Mucosa of descending colon (tissue), 3 donors: Measurements from ENCODE around the gene TCF7L2. TPM values are rescaled to one million over a fixed set of nuclear protein-coding genes. Genes with fewer than 3 reads are reported as not detected.

Source experiments
- ATAC-seq: fragments of 200-7000 bp; cut with Tn5 transposase; one replicate; pipeline ENCODE4 v1.9.1; 2020; ENCODE audit warnings: mild to moderate bottlenecking, moderate library complexity
- DNase-seq, 3 donors: peaks; one replicate each; pipeline ENCODE4 v3.0.0-alpha.2; 2020
- H3K36me3 ChIP-seq: fragments of 200-600 bp; one replicate; pipeline ENCODE4 v1.8.0; 2021; ENCODE audit warnings: low read depth, mild to moderate bottlenecking
- H3K4me1 ChIP-seq: fragments of 200-600 bp; one replicate; pipeline ENCODE4 v1.8.0; 2021; ENCODE audit warnings: low read depth, mild to moderate bottlenecking
- H3K4me3 ChIP-seq: fragments of 200-600 bp; one replicate; pipeline ENCODE4 v1.8.0; 2021; ENCODE audit warnings: mild to moderate bottlenecking
- H3K9me3 ChIP-seq: fragments of 200-600 bp; one replicate; pipeline ENCODE4 v1.8.0; 2021; ENCODE audit warnings: mild to moderate bottlenecking
- intact Hi-C, 2 donors: fragments of 100-400 bp; cut with DNase I in 1 of 2; cut with micrococcal nuclease in 1 of 2; formaldehyde crosslinking; loops; one replicate each; pipeline versions ENCODE4 v1.11.0 to v1.11.1; 2022; cut with DNase I, micrococcal nuclease
- total RNA-seq, 3 donors: library from RNA; stranded (reverse); fragmentation: NEBNext Ultra II Directional in 2 of 3; extraction: Animal tissue kit (Norgen Biotek cat#: 25700) in 2 of 3; gene quantifications; one replicate each; pipeline versions ENCODE4 v1.2.1 to v1.2.4, GENCODE V29; 2021 to 2023
- TF ChIP-seq, protein P1 (sequence below): fragments of 200-600 bp; IDR thresholded peaks from one replicate; pipeline ENCODE4 v1.8.0; 2022; ENCODE audit warnings: antibody characterized with exemption, mild to moderate bottlenecking
- donor health status: DM: no; HTN: no; CAD: no; lungs with moderate emphysema.
- donor health status: DM: no; HTN: no; CAD: no.
- donor health status: DM: no; HTN: yes; CAD: no.

The TCF7L2 gene
- total RNA-seq, 3 donors from 2014 or later, result 99.6 to 182 (median 102) TPM

DNA sequence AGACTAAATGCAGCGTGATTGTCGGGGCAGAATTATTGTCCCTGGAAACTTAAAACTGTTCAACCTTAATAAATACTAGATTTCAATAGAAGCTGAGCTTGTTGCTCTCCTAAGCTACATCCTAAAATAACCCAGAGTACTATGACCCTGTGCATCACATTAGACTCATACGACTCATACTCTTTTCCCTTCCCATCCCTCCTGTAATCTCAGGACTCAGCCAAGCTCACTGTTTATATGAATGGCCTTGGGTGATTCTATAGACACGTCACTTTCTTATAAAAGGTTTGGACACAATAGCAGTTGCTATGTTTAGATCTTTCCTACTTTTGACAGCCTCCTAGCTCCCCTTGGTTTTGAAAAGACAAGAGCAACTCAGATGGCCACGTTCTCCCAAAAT is 17.2 kb downstream of the TCF7L2 start:
- intact Hi-C loops, result no loop called here
- Histone ChIP-seq H3K9me3 (no peaks in the 10 kb centered on the region), H3K4me3 (no peak overlapping the region), H3K36me3 (no peaks in the 10 kb centered on the region), H3K4me1 (peaks cover 10% of the 10 kb centered on the region)
- TF ChIP-seq, protein P1, sequence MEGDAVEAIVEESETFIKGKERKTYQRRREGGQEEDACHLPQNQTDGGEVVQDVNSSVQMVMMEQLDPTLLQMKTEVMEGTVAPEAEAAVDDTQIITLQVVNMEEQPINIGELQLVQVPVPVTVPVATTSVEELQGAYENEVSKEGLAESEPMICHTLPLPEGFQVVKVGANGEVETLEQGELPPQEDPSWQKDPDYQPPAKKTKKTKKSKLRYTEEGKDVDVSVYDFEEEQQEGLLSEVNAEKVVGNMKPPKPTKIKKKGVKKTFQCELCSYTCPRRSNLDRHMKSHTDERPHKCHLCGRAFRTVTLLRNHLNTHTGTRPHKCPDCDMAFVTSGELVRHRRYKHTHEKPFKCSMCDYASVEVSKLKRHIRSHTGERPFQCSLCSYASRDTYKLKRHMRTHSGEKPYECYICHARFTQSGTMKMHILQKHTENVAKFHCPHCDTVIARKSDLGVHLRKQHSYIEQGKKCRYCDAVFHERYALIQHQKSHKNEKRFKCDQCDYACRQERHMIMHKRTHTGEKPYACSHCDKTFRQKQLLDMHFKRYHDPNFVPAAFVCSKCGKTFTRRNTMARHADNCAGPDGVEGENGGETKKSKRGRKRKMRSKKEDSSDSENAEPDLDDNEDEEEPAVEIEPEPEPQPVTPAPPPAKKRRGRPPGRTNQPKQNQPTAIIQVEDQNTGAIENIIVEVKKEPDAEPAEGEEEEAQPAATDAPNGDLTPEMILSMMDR, result no peak
- ATAC-seq (peak; percentile 43), DNase-seq (no peak)

DNA sequence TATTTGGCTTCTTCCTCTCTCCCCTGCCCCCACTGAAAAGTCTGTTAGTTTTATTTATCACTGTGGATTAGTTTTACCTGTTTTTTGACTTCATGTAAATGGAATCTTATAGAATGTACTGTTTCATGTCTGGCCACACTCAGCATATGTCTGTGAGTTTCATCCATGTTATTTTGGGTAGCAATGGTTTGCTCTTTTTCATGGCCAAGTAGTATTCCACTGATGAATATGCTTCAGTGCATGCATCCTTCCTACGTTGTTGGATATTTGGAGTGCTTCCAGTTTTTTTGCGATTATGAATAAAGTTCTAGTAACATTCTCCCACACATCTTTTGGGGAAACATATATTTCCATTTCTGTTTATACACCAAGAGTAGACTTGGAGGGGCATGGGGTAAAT is 19.1 kb downstream of the TCF7L2 start:
- intact Hi-C loops, result no loop called here
- no peak for DNase-seq
- Histone ChIP-seq H3K4me1 (peaks cover 10% of the 10 kb centered on the region), H3K4me3 (no peak overlapping the region), H3K36me3 (no peaks in the 10 kb centered on the region), H3K9me3 (no peaks in the 10 kb centered on the region)
- TF ChIP-seq, protein P1, result no peak
- no peak for ATAC-seq

DNA sequence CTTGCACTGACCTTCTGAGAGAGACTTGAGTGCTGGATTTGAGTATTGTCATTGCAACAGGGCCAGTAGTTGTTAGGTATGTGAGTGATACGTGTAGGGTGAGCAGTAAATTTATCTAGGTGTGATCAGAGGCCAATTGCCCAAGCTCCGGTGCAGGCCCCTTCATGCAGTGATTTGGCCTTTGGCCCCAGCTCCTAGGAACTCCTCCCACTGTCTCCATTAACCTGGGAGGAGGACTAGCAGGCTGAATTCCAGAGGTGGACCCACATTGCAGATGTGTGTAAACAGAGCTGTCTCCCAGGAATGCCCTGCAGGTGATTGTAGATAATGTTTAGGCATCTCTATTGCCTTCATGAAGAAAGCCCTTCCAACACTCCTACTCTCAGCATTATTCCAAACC is 19.5 kb downstream of the TCF7L2 start:
- H3K36me3 ChIP-seq, result no peaks in the 10 kb centered on the region
- no peaks in the 10 kb centered on the region for H3K9me3 ChIP-seq
- intact Hi-C loops, result no loop called here
- DNase-seq (peak in 2 of 3 donors; percentile 14 to 40), ATAC-seq (peak; percentile 57)
- H3K4me3 ChIP-seq, result no peak overlapping the region
- TF ChIP-seq, protein P1, result no peak
- H3K4me1 ChIP-seq, result peaks cover 10% of the 10 kb centered on the region

DNA sequence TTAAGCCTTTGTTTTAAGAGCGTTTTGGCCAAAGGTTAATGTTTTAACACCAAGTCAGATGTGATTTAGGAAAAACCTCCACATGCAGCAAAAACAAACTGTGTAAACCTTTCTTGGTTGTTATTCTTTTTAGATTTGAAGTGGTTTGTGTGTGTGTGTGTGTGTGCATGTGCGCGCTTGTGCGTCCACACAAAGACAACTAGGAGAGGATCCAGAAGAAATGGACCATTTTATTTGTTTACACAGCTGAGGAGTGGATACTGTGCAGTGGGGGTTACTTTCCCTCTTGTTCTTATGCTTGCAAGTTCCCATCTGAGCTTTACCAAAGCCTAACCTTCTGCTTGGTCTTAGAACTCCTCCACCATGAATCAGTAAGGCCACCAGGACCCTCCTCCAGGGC is 20.0 kb downstream of the TCF7L2 start:
- TF ChIP-seq, protein P1, result no peak
- ATAC-seq, result no peak
- no peak for DNase-seq
- Histone ChIP-seq H3K4me3 (no peak overlapping the region), H3K4me1 (peaks cover 10% of the 10 kb centered on the region), H3K9me3 (no peaks in the 10 kb centered on the region), H3K36me3 (no peaks in the 10 kb centered on the region)
- intact Hi-C loops, result no loop called here

DNA sequence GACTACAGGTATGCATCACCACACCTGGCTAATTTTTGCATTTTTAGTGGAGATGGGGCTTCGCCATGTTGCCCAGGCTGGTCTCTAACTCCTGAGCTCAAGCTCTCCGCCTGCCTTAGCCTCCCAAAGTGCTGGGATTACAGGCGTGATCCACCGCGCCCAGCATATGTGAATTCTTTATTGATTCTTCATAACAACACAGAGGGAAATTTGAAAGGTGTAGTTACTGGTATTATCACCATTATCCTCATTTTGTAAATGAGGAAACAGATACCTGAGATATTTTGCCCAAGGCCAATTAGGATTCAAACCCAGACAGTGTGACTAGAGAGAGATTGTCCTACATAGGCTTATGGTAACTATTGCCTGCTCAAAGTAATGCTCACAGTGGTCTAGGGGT is 22.6 kb downstream of the TCF7L2 start:
- TF ChIP-seq, protein P1, result no peak
- no peak for ATAC-seq

DNA sequence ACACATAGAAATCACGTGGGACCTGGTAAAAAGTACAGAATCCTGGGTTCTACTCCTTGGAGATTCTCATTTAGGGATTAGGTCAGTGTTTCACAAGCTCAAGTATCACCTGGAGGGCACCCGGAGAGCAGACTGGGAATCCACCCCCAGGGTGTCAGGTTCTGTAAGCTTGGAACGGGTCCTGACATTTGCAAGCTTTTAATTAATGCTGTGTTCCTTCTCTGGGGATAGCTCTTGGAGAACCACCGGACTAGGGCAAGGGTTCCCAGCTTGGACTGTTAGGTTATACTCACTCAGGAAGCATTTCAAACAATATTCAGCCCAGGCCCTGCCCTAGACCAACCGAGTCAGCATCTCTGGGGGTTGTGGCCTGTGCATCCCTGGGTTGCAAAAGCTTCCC is 23.0 kb downstream of the TCF7L2 start:
- peaks cover 10% of the 10 kb centered on the region for H3K4me1 ChIP-seq
- intact Hi-C loops, result no loop called here
- no peaks in the 10 kb centered on the region for H3K9me3 ChIP-seq
- ATAC-seq, result peak; percentile 7
- H3K36me3 ChIP-seq, result no peaks in the 10 kb centered on the region
- H3K4me3 ChIP-seq, result no peak overlapping the region
- TF ChIP-seq, protein P1, result no peak
- DNase-seq, result no peak

More for the DNA sequence above, 22.6 kb downstream of the TCF7L2 start:
- Histone ChIP-seq H3K9me3 (no peaks in the 10 kb centered on the region), H3K4me1 (peaks cover 10% of the 10 kb centered on the region), H3K4me3 (no peak overlapping the region), H3K36me3 (no peaks in the 10 kb centered on the region)
- intact Hi-C loops, result no loop called here
- DNase-seq, result no peak
